GM21528 (cell line): ENCODE measurements around the gene KLHL34.

Experiments
- ATAC-seq: cut with Tn5 transposase; IDR thresholded peaks from one replicate; pipeline ENCODE4 v1.9.1; 2021; ENCODE audit warnings: mild to moderate bottlenecking, moderate library complexity; ENCODE audit not compliant: unreplicated experiment, low FRiP score

Gene KLHL34, protein sequence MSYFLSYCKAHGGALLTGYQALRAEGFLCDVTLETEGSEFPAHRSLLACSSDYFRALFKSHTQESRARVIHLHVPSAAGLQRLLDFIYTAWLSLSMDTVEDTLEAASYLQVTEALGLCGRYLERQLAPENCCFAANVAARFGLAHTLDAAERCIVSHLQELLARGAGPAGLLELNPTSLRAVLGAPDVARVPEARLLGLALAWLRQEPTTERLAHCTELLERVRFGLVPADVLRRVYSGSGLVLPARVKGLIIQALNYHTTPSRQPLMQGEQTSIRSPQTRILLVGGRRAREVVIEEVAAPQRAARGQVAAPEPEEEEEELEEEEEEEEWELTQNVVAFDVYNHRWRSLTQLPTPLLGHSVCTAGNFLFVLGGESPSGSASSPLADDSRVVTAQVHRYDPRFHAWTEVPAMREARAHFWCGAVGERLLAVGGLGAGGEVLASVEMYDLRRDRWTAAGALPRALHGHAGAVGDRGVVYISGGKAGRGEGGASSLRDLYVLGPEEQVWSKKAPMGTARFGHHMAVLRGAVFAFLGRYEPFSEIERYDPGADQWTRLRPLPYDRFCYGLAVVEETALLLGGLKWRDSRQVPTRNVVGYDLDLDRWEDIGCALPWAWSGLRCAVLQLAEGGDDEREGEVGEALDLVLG

GRCh38 chrX:21658152-21658737, at the start of gene KLHL34:
Gene KLHL34 (minus strand): TSS chrX:21658330. CDS start chrX:21657788, 542 bp downstream.
- ATAC-seq, result no peak

DNA sequence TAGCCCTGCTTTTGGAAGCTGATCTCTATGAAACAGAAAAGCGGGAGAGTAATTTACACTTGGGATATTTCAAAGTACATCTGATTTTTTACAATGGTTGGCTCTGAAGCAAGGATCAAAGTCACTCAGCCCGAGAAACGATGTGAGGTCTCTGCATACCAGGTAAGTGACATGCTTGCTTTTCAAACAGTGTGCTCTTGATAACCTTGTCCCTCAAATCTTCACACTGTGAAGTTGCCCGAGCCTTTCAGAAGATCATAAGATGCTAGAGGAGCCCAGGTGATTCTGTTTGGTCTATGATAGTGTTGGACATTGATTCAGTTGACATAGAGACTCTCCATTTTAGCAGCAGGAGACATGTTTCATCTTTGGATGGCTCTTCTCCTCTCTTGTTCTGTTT, 47.1 kb upstream of the KLHL34 start:
- no peak for ATAC-seq

DNA sequence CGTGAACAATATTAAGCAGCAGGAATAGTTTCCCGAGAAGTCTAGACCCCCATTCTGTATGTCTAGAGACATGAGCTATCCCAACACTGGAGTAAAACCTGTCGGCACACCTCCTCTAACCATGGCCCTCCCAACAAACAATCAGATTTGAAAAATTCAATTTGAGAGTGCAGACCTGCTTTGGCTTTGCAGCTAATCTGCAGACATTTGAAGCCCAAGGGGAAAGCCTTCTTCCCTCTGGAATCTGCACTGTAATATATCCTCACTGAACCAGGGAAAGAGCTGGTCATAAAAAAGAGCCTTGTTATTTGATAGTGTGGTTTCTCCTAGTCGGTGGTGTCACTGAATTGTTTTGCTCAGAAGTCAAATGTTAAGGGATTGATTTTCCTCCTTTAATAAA, 44.6 kb upstream of the KLHL34 start:
- ATAC-seq, result no peak

DNA sequence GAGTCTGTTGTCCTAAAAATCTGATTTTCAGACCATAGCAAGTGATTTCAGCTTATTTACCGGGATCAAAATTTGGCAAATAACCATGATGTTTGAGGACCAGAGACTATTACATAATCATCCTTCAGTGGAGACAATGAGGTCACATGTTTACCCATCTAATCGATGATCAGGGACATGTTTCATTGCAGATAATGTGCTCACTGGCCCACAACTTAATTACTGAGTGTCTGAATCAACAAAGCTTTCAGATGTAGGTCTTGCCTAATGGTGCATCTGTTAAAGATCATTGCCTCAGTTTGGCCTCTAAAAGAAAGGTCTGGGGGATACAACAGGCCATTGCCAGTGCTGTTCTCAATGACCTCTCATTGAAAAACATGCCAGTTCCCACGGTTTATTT, 42.8 kb upstream of the KLHL34 start:
- no peak for ATAC-seq

DNA sequence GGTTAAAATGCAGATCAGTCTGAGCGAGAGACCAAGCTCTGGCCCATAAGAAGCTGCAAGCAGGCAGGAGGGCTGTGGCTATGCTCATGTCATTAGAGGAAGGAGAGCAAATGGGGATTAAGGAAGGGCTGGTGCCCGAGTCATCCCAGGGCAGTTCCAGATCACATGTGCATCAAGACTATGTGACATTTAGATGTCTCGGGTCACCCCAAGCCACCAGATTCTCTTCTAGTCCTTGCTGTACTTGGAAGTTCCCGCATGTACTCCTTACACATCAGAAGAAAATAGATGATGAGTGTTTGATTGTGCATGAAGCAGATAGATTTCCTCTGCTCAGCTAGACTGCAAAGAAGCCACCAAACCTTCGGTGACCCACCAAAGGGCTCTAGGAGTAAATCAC, 42.1 kb upstream of the KLHL34 start:
- ATAC-seq, result no peak

- ATAC-seq, result no peak
Measured at GRCh38 chrX:21699136-21699535, 41.0 kb upstream of the KLHL34 start.

DNA sequence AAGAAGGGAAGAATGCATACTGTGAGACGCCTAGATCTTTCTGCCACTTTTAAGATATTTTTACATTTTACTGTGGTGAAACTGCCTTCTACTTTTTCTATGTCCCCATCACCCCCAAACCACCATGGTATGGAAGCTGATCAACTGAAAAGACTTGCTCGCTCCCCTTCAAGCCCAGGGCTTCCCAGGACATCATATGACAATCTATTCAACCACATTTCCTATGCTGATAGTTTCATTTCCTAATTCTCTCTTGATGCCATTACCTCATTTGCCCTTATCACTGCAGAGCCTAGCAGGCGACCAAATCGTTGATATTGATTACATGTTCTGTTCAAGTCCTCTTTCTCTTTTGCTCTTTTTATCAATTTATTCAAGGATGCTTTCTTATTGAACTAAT, 40.1 kb upstream of the KLHL34 start:
- no peak for ATAC-seq

DNA sequence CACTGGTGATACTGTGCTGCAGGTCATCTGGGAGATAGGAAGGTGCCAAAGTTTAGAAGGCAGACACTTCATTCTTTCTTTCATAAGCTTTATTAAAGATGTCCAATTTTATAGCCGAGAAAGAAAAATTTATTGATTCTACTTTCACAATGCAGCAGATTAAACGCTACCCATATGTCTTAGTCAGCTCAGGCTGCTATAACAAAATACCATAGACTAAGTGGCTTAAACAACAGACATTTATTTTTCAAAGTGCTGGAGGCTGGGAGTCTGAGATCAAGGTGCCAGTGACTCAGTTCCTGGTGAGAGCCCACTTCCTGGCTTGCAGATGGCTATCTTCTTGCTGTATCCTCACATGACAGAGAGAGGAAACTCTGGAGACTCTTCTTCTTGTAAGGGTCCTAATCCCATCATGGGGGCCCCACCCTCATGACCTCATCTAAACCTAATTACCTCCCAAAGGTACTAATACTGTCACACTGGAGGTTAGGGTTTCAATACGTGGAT, 33.4 kb upstream of the KLHL34 start:
- ATAC-seq, result no peak

GRCh38 chrX:21683941-21684340, 25.8 kb upstream of the KLHL34 start:
- ATAC-seq, result no peak

DNA sequence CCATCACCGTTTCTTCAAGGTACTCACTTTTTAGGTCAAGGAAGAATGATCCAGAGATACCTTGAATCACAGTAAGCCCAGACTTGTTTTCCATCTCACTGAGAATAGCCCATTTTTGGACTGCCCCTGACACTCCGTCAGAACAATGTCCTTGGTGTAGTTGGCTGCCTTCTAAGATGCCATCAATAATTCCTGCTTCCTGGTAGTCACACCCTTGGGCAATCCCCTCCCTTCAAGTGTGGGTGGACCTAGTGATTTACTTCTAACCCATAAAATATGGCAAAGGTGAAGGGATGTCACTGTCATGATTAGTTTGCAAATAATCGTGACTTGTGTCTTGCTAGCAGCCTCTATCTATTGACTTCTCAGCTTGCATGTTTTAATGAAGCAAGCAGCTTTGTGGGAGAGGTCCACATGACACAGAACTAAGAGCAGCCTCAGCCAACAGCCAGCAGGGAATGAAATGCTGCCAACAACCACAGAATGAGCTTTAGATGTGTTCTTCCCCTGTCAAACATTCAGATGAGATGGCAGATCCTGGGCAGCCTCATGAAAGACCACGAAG, 20.0 kb upstream of the KLHL34 start:
- ATAC-seq, result no peak

- ATAC-seq, result no peak
Measured at GRCh38 chrX:21675931-21676330, 17.8 kb upstream of the KLHL34 start.

- no peak for ATAC-seq
Measured at GRCh38 chrX:21674430-21675186, 16.5 kb upstream of the KLHL34 start.

DNA sequence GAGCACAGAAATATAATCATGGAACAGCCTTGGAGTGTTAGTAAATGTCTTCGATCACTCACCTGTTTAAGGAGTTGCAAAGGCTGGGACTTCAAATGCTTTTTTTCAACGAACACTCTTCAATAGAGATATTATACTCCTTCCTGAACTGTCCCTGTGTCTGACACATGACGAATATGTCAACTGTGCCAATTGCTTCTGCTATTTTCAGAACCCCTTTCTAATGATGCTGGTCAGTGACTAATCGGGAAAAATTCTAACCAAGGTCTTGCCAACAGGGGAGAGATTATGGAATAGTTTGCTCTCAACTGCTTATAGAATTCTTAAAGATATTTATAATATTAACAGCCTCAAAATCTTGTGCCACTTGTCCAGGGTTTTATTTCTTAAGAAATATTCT, 8.5 kb upstream of the KLHL34 start:
- ATAC-seq, result no peak

GRCh38 chrX:21666252-21666651, 8.1 kb upstream of the KLHL34 start:
- ATAC-seq, result no peak

DNA sequence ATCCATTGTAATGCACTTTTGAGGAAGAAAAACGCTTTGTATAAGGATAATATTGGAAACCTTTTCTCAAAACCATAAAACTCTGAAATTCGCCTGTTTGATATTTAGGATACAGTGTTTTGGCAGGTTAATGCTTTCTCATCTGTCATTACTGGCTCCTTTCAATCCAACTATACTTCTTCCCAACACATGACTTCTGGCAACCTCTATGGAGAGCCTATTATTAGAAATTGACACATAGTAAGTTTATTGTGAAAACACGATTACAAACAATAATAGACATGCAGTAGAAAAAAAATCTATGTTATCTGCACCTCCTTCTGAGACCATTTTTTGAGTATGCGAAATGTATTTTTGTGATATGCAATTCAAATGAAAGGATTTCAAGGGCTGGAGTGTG, 4.6 kb upstream of the KLHL34 start:
- no peak for ATAC-seq

- ATAC-seq, result no peak
Measured at GRCh38 chrX:21661316-21661715, 3.2 kb upstream of the KLHL34 start.

GRCh38 chrX:21660156-21660555, 2.0 kb upstream of the KLHL34 start:
- ATAC-seq, result no peak

DNA sequence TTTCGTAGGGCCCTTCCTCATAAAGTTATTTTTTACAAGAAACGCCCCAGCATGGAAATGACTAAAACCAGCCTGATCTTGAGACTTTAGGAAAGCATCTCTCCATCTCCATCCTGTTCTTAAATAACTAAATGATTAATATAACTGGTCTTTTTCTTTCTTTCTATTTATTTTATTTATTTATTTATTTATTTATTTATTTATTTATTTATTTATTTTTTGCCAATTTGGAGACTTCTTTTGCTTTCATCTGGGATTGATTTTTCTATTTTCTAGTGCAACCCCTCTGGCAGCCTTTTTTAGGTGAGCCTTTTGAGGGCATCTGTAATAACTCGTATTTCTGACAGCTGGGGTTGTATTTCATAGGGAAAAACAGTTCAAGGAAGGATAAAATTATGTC, 1.2 kb upstream of the KLHL34 start:
- ATAC-seq, result no peak

DNA sequence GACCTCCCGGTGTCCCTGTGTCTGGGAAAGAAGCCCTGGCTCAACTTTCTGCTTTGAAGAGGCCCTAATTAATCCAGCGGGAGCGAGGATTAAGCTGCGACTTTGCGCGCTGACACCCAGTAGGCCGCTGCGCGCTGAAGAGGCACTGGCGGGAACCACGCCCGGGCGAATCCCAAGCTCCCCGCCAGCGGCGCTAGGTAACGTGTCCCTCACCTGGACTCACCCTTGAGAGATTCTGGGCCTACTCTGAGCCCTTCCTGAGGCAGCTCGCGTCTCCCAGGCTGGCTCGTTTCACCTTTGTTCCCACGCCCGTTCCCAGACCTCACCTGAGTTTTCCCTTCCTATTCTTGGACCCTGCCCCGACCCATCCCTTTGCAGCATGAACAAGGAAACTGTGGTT, 616 bp upstream of the KLHL34 start:
- ATAC-seq, result no peak

- no peak for ATAC-seq
Measured at GRCh38 chrX:21657318-21658151, 595 bp downstream of the KLHL34 start.
